Smooth muscle cell (in vitro differentiated cells): Measurements from ENCODE around the gene MRPS16. TPM values are rescaled to one million over a fixed set of nuclear protein-coding genes. Genes with fewer than 3 reads are reported as not detected.

ENCODE experiments used
- DNase-seq: peaks from one replicate; lab custom pipeline; 2025; ENCODE audit not compliant: unreplicated experiment; lab: John Stamatoyannopoulos, UW
- H2AFZ ChIP-seq: fragments of 200-600 bp; sonication (generic); 2 replicates; pipeline ENCODE4 v1.6.0; 2016; ENCODE audit warnings: antibody characterized with exemption, low read depth, mild to moderate bottlenecking
- H3F3A ChIP-seq: fragments of 200-600 bp; sonication (generic); 2 replicates; pipeline ENCODE4 v1.6.0; 2017; ENCODE audit warnings: antibody characterized with exemption, low read depth
- H3K27ac ChIP-seq: fragments of 200-600 bp; sonication (generic); 2 replicates; pipeline ENCODE4 v1.5.1; 2016; ENCODE audit warnings: low read depth, mild to moderate bottlenecking
- H3K27me3 ChIP-seq: fragments of 200-600 bp; sonication (generic); 2 replicates; pipeline ENCODE4 v1.6.1; 2016; ENCODE audit warnings: low read depth, mild to moderate bottlenecking
- H3K36me3 ChIP-seq: fragments of 200-600 bp; sonication (generic); 2 replicates; pipeline ENCODE4 v1.5.1; 2016; ENCODE audit warnings: low read depth
- H3K4me1 ChIP-seq: fragments of 200-600 bp; sonication (generic); 2 replicates; pipeline ENCODE4 v1.5.1; 2016; ENCODE audit warnings: low read depth
- H3K4me2 ChIP-seq: fragments of 200-600 bp; sonication (generic); 2 replicates; pipeline ENCODE4 v1.6.0; 2016; ENCODE audit warnings: mild to moderate bottlenecking
- H3K4me3 ChIP-seq: fragments of 200-600 bp; sonication (generic); 2 replicates; pipeline ENCODE4 v1.5.1; 2016; ENCODE audit warnings: mild to moderate bottlenecking
- H3K79me2 ChIP-seq: fragments of 200-600 bp; sonication (generic); 2 replicates; pipeline ENCODE4 v1.6.0; 2016; ENCODE audit warnings: low read depth, mild to moderate bottlenecking
- H3K9ac ChIP-seq: fragments of 200-600 bp; sonication (generic); 2 replicates; pipeline ENCODE4 v1.6.0; 2016; ENCODE audit warnings: low read depth
- H3K9me3 ChIP-seq: fragments of 200-600 bp; sonication (generic); replicated peaks from 2 replicates; pipeline ENCODE4 v1.5.1; 2016; ENCODE audit warnings: low read depth
- H4K20me1 ChIP-seq: fragments of 200-600 bp; sonication (generic); 2 replicates; pipeline ENCODE4 v1.6.0; 2016; ENCODE audit warnings: low read depth
- WGBS: methylation state at CpG from one replicate; pipeline ENCODE4 v1.1.7; 2016; ENCODE audit warnings: low lambda C conversion rate; 5-methylcytosine and 5-hydroxymethylcytosine counted together
- polyA plus RNA-seq: library from polyadenylated mRNA; unstranded; fragments of >200 nt; fragmentation: Nextera tagmentation; extraction: Ambion mirVana; gene quantifications from 2 replicates; pipeline ENCODE4 v1.2.1, GENCODE V29; 2016
- small RNA-seq: library from RNA; depleted of rRNA; stranded (forward); fragments of <200 nt; gene quantifications from one replicate; pipeline ENCODE3, GENCODE V24; 2014
- total RNA-seq: library from RNA; depleted of rRNA; stranded (reverse); fragments of >200 nt; gene quantifications from 2 replicates; pipeline ENCODE4 v1.2.3, GENCODE V29; 2014
- TF ChIP-seq, protein P1 (sequence below): fragments of 200-600 bp; sonication (generic); IDR thresholded peaks from 2 replicates; pipeline ENCODE4 v1.5.1; 2017; ENCODE audit warnings: borderline replicate concordance, mild to moderate bottlenecking, antibody characterized with exemption; ENCODE audit not compliant: insufficient read depth, poor library complexity, severe bottlenecking

MRPS16 gene
- total and polyA plus RNA-seq, 2 experiments from 2014 or later: 37.4 to 82.6 TPM

DNA sequence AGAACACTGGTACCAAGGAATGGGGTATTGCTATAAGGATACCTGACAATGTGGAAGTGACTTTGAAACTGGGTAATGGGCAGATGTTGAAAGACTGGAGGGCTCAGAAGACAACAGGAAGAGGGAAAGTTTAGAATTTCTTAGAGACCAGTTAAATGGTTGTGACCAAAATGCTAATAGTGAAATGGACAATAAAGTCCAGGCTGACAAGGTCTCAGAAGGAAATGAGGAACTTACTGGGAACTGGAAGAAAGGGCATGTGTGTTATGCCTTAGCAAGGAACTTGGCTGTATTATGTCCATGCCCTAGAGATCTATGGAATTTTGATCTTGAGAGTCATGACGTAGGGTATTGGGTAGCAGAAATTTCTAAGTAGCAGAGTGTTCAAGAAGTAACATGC lies 46.6 kb downstream of the MRPS16 start:
- no peaks in the 10 kb centered on the region for H3K36me3 ChIP-seq
- 100% methylated on average over 1 of the region's 1 CpG for WGBS
- H3K27ac ChIP-seq: no peak overlapping the region
- no peaks in the 10 kb centered on the region for H4K20me1 ChIP-seq
- no peak overlapping the region for H3K4me2 ChIP-seq
- no peaks in the 10 kb centered on the region for H3F3A ChIP-seq
- DNase-seq: no peak
- H3K9ac ChIP-seq: no peak overlapping the region
- H3K79me2 ChIP-seq: no peaks in the 10 kb centered on the region
- TF ChIP-seq, protein P1, sequence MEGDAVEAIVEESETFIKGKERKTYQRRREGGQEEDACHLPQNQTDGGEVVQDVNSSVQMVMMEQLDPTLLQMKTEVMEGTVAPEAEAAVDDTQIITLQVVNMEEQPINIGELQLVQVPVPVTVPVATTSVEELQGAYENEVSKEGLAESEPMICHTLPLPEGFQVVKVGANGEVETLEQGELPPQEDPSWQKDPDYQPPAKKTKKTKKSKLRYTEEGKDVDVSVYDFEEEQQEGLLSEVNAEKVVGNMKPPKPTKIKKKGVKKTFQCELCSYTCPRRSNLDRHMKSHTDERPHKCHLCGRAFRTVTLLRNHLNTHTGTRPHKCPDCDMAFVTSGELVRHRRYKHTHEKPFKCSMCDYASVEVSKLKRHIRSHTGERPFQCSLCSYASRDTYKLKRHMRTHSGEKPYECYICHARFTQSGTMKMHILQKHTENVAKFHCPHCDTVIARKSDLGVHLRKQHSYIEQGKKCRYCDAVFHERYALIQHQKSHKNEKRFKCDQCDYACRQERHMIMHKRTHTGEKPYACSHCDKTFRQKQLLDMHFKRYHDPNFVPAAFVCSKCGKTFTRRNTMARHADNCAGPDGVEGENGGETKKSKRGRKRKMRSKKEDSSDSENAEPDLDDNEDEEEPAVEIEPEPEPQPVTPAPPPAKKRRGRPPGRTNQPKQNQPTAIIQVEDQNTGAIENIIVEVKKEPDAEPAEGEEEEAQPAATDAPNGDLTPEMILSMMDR: no peak
- H3K4me1 ChIP-seq: no peaks in the 10 kb centered on the region
- no peaks in the 10 kb centered on the region for H3K27me3 ChIP-seq
- no peak overlapping the region for H3K4me3 ChIP-seq
- no peak overlapping the region for H2AFZ ChIP-seq
- no peaks in the 10 kb centered on the region for H3K9me3 ChIP-seq

DNA sequence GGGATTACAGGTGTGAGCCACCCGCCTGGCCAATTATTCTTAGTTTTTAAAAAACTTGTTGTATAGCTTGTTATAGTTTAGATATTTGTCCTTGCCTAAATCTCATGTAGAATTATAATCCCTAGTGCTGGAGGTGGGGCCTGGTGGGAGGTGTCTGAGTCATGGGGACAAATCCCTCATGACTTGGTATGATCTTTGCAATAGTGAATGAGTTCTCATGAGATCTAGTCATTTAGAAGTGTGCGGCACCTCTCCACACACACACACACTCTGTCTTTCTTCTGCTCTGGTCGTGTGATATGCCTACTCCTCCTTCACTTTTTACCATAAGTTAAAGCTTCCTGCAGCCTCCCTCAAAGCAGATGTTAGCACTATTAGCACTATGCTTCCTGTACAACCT lies 47.4 kb downstream of the MRPS16 start:
- H3K4me1 ChIP-seq: no peaks in the 10 kb centered on the region
- H3K27me3 ChIP-seq: no peaks in the 10 kb centered on the region
- H2AFZ ChIP-seq: no peak overlapping the region
- no peaks in the 10 kb centered on the region for H3K9me3 ChIP-seq
- no peak overlapping the region for H3K9ac ChIP-seq
- H3K79me2 ChIP-seq: no peaks in the 10 kb centered on the region
- no peak overlapping the region for H3K4me2 ChIP-seq
- WGBS: 100% methylated on average over 3 of the region's 3 CpGs
- H3K36me3 ChIP-seq: no peaks in the 10 kb centered on the region
- DNase-seq: no peak
- H3K4me3 ChIP-seq: no peak overlapping the region
- TF ChIP-seq, protein P1: no peak
- no peaks in the 10 kb centered on the region for H4K20me1 ChIP-seq
- no peak overlapping the region for H3K27ac ChIP-seq
- no peaks in the 10 kb centered on the region for H3F3A ChIP-seq

Small RNAs within 50 kb of the gene (small RNA-seq; reads per million reads assigned to genes)
- not detected for gene RNU6-833P

Other genes starting within 250 kb of the MRPS16 start
- 489 and 568 TPM in 2 replicates for gene P4HA1, start 155.8 kb downstream of the MRPS16 start, total RNA-seq
- 366 and 467 TPM in 2 replicates for gene P4HA1, start 155.8 kb downstream of the MRPS16 start, polyA plus RNA-seq
- 0.36 and 1.4 TPM in 2 replicates for gene NUDT13, start 142.2 kb downstream of the MRPS16 start, total RNA-seq
- gene NUDT13, start 142.2 kb downstream of the MRPS16 start, polyA plus RNA-seq: 1.7 and 1.9 TPM in 2 replicates
- gene ECD, start 84.6 kb downstream of the MRPS16 start, total RNA-seq: 34.0 and 38.2 TPM in 2 replicates
- gene ECD, start 84.6 kb downstream of the MRPS16 start, polyA plus RNA-seq: 28.1 and 36.4 TPM in 2 replicates
- 29.0 and 33.6 TPM in 2 replicates for gene FAM149B1, start 84.5 kb downstream of the MRPS16 start, total RNA-seq
- 10.5 and 11.9 TPM in 2 replicates for gene FAM149B1, start 84.5 kb downstream of the MRPS16 start, polyA plus RNA-seq
- gene DNAJC9, start 5.4 kb downstream of the MRPS16 start, total RNA-seq: 22.1 and 32.1 TPM in 2 replicates
- 19.7 and 22.1 TPM in 2 replicates for gene DNAJC9, start 5.4 kb downstream of the MRPS16 start, polyA plus RNA-seq
- gene CFAP70, start 106.2 kb upstream of the MRPS16 start, total RNA-seq: 0.22 and 0.31 TPM in 2 replicates
- gene CFAP70, start 106.2 kb upstream of the MRPS16 start, polyA plus RNA-seq: 0.08 and 0.41 TPM in 2 replicates
- gene ANXA7, start 161.4 kb upstream of the MRPS16 start, total RNA-seq: 54.4 and 57.6 TPM in 2 replicates
- 52.6 and 59.1 TPM in 2 replicates for gene ANXA7, start 161.4 kb upstream of the MRPS16 start, polyA plus RNA-seq
- 2.4 and 3.5 TPM in 2 replicates for gene MSS51, start 180.9 kb upstream of the MRPS16 start, total RNA-seq
- 0.66 and 0.92 TPM in 2 replicates for gene MSS51, start 180.9 kb upstream of the MRPS16 start, polyA plus RNA-seq
- gene PPP3CB, start 243.4 kb upstream of the MRPS16 start, total RNA-seq: 53.0 and 61.9 TPM in 2 replicates
- 14.9 and 15.1 TPM in 2 replicates for gene PPP3CB, start 243.4 kb upstream of the MRPS16 start, polyA plus RNA-seq